Thyroid gland (tissue), 4 donors: ENCODE measurements around the gene CSNK1E. TPM values are rescaled to one million over a fixed set of nuclear protein-coding genes. Genes with fewer than 3 reads are reported as not detected.

Experiments
- DNase-seq, 2 donors: peaks; one replicate each; pipeline ENCODE4 v3.0.0-alpha.2; 2019
- H3K27ac ChIP-seq, 3 donors: fragments of 200-600 bp; sonication (generic); 1 replicate in 2 of 3; 2 replicates in 1 of 3; pipeline ENCODE4 v1.5.1; 2016 to 2019; ENCODE audit warnings: mild to moderate bottlenecking in 1 of 3, moderate library complexity in 1 of 3
- H3K27me3 ChIP-seq: fragments of 200-600 bp; sonication (generic); one replicate; pipeline ENCODE4 v1.5.1; 2019
- H3K36me3 ChIP-seq, 2 donors: fragments of 200-600 bp; sonication (generic); one replicate each; pipeline ENCODE4 v1.5.1; 2016 to 2019
- H3K4me1 ChIP-seq, 2 donors: fragments of 200-600 bp; sonication (generic); one replicate each; pipeline ENCODE4 v1.5.1; 2017 to 2019
- H3K4me3 ChIP-seq, 3 donors: fragments of 200-600 bp; sonication (generic); replicated peaks in 1 of 3; 1 replicate in 2 of 3; 2 replicates in 1 of 3; pipeline ENCODE4 v1.5.1; 2016; ENCODE audit warnings: mild to moderate bottlenecking in 1 of 3
- H3K9me3 ChIP-seq: fragments of 200-600 bp; sonication (generic); one replicate; pipeline ENCODE4 v1.5.1; 2017
- POLR2A ChIP-seq, 2 donors: fragments of 450-650 bp; IDR thresholded peaks; one replicate each; pipeline ENCODE4 v1.6.1; 2017; ENCODE audit warnings: antibody characterized with exemption in 2 of 2, mild to moderate bottlenecking in 2 of 2, moderate library complexity in 1 of 2
- whole genome bisulfite sequencing, 2 donors: methylation state at CpG; one replicate each; pipeline ENCODE4 v1.1.5; 2017; 5-methylcytosine and 5-hydroxymethylcytosine counted together
- intact Hi-C: fragments of 100-400 bp; cut with DNase I; formaldehyde crosslinking; loops from one replicate; pipeline ENCODE4 v1.15.1; 2023
- total RNA-seq, 4 donors: library from RNA; depleted of rRNA; stranded (reverse); fragments of >200 nt; gene quantifications; one replicate each; pipeline ENCODE4 v1.2.3, GENCODE V29; 2016
- TF ChIP-seq, protein P1 (sequence below), 6 experiments: fragments of 200-600 bp in 3 of 6; fragments of 450-650 bp in 3 of 6; sonication (generic) in 3 of 6; IDR thresholded peaks; one replicate each; pipeline ENCODE4 v1.5.1; 2016 to 2019; ENCODE audit warnings: antibody characterized with exemption in 6 of 6, mild to moderate bottlenecking in 2 of 6, inconsistent platforms in 1 of 6, moderate library complexity in 1 of 6

CSNK1E gene
- total RNA-seq, 4 donors from 2014 or later, result 53.2 to 98.4 (median 69.5) TPM

DNA sequence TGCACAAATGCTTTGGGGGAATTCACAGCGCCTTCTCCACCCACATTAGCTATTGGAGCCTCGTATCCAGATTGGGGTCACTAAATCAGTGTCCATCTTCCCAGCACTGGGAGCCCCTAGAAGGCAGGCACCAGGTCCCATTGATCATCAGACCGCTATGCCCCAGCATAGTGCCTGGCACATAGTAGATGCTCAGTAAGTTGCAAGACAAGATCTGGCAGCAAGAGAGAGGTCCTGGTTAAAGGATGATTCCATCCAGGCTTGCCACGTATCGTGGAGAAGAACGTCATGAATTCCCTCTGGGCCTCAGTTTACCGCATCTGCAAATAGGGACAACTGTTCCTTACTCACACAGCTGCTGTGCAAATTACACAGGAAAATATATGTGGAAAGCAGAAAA is 46.1 kb downstream of the CSNK1E start:
- intact Hi-C loops, result loop anchor here (5.0 kb wide), 1 partner anchor 46 kb away; the partner anchor contains the start of gene CSNK1E
- no peak for TF ChIP-seq POLR2A (IDR thresholded peaks at IDR 0.05)
- TF ChIP-seq, protein P1, sequence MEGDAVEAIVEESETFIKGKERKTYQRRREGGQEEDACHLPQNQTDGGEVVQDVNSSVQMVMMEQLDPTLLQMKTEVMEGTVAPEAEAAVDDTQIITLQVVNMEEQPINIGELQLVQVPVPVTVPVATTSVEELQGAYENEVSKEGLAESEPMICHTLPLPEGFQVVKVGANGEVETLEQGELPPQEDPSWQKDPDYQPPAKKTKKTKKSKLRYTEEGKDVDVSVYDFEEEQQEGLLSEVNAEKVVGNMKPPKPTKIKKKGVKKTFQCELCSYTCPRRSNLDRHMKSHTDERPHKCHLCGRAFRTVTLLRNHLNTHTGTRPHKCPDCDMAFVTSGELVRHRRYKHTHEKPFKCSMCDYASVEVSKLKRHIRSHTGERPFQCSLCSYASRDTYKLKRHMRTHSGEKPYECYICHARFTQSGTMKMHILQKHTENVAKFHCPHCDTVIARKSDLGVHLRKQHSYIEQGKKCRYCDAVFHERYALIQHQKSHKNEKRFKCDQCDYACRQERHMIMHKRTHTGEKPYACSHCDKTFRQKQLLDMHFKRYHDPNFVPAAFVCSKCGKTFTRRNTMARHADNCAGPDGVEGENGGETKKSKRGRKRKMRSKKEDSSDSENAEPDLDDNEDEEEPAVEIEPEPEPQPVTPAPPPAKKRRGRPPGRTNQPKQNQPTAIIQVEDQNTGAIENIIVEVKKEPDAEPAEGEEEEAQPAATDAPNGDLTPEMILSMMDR (IDR thresholded peaks at IDR 0.05), result no peak
- Histone ChIP-seq H3K36me3 (no peaks in the 10 kb centered on the region), H3K27me3 (no peaks in the 10 kb centered on the region), H3K4me3 (peak overlapping the region in 1 of 3 donors; percentile 99), H3K27ac (peak overlapping the region; percentile 69 to 99 (median 96)), H3K9me3 (no peaks in the 10 kb centered on the region), H3K4me1 (peaks cover 60 to 65% of the 10 kb centered on the region in 2 donors)
- 82 to 84% methylated on average over 7 of the region's 7 CpGs for WGBS, 2 donors
- no peak for DNase-seq

DNA sequence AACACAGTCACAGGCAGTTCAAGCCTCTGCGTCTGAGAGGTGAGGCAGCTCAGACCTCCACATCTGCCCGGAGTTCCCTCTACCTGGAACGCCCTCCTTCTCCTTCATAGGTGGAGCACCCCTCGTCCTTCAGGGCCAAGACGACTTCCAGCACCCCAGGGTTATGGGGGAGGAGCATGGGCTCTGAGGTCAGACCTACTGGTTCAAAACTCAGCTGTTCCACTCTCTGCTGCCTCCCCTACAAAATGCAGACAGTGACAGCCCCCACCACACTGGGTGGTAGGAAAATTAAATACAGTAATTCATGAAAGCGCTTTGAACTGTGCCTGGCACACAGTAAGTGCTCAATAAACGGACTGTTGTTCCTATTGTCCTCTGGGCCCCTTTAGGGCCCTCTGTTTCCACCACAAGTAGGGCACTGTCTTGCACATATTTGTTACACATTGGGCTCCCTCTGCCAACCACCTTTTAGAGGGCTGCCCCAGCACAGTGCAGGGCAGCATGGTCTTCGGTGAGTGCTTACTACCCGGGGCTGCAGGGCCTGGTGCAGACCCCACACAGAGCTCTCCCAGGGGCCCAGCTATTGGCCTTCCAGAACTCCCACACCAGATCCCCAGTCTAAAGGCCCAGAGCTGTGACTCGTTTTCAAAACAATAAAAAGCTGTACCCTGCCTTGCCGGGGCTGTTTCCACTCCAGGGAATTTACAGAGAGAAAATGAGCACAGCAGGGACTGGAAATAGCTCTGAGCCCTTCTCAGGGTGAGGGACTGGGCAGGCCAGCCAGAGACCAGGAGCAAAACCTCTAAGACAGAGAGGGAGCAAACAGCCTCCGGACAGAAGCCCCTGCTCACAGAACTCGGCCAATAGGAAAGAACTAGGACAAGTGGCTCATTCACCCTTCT is 46.9 kb downstream of the CSNK1E start:
- peak overlapping the region; percentile 69 to 99 (median 96) for H3K27ac ChIP-seq
- H3K36me3 ChIP-seq, result no peaks in the 10 kb centered on the region
- H3K4me3 ChIP-seq, result no peak overlapping the region
- H3K27me3 ChIP-seq, result no peaks in the 10 kb centered on the region
- TF ChIP-seq, protein P1 (IDR thresholded peaks at IDR 0.05), result no peak
- no peak for TF ChIP-seq POLR2A (IDR thresholded peaks at IDR 0.05)
- peaks cover 60 to 73% of the 10 kb centered on the region in 2 donors for H3K4me1 ChIP-seq
- intact Hi-C loops, result loop anchor here (5.0 kb wide), 1 partner anchor 47 kb away; the partner anchor contains the start of gene CSNK1E
- H3K9me3 ChIP-seq, result no peaks in the 10 kb centered on the region
- peak; percentile 37 to 48 for DNase-seq
- WGBS, 2 donors, result 37 to 55% methylated on average over 11 to 13 of the region's 13 CpGs

GRCh38 chr22:38269466-38269865 is 47.8 kb downstream of the CSNK1E start:
- TF ChIP-seq, protein P1 (IDR thresholded peaks at IDR 0.05), result no peak
- TF ChIP-seq POLR2A (IDR thresholded peaks at IDR 0.05), result no peak
- Histone ChIP-seq H3K27me3 (no peaks in the 10 kb centered on the region), H3K4me1 (peaks cover 65 to 82% of the 10 kb centered on the region in 2 donors), H3K36me3 (no peaks in the 10 kb centered on the region), H3K4me3 (no peak overlapping the region), H3K27ac (peak overlapping the region; percentile 69 to 99 (median 96)), H3K9me3 (no peaks in the 10 kb centered on the region)
- WGBS, 2 donors, result 54 to 64% methylated on average over 7 of the region's 7 CpGs
- peak; percentile 62 to 71 for DNase-seq
- intact Hi-C loops, result loop anchor here (10.0 kb wide), 1 partner anchor 85 kb away; the partner anchor contains the start of gene PLA2G6

GRCh38 chr22:38267086-38267485 is 50.1 kb downstream of the CSNK1E start:
- TF ChIP-seq POLR2A (IDR thresholded peaks at IDR 0.05), result no peak
- TF ChIP-seq, protein P1 (IDR thresholded peaks at IDR 0.05), result no peak
- Histone ChIP-seq H3K4me3 (no peak overlapping the region), H3K27me3 (no peaks in the 10 kb centered on the region), H3K27ac (peak overlapping the region; percentile 73 to 83 (median 76)), H3K4me1 (peaks cover 68 to 90% of the 10 kb centered on the region in 2 donors), H3K9me3 (no peaks in the 10 kb centered on the region), H3K36me3 (no peaks in the 10 kb centered on the region)
- 59 to 64% methylated on average over 4 of the region's 4 CpGs for WGBS, 2 donors
- DNase-seq, result peak in 1 of 2 donors; percentile 22
- intact Hi-C loops, result loop anchor here (10.0 kb wide), 1 partner anchor 82 kb away; the partner anchor contains the start of gene PLA2G6
